ENCODE measurements around the gene OPRD1.

DNA sequence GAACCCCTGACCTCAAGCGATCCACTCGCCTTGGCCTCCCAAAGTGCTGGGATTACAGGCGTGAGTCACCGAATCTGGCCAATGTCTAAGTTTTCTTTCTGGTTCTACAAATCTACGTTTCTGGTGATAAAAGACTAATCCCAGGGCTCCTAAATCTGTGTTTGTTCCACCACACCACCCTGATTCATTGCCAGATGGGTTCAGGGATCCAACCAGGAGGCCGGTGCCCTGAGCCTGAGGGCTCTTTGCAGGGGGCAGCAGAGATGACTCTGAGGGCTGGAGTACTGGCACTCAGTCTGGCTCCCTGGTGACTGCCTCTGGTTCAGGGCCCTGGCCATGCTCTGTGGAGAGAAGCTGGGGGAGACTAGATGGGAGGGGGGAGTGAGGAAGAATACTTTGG, 10.5 kb upstream of the OPRD1 start:
- TF ChIP-seq, protein P1, sequence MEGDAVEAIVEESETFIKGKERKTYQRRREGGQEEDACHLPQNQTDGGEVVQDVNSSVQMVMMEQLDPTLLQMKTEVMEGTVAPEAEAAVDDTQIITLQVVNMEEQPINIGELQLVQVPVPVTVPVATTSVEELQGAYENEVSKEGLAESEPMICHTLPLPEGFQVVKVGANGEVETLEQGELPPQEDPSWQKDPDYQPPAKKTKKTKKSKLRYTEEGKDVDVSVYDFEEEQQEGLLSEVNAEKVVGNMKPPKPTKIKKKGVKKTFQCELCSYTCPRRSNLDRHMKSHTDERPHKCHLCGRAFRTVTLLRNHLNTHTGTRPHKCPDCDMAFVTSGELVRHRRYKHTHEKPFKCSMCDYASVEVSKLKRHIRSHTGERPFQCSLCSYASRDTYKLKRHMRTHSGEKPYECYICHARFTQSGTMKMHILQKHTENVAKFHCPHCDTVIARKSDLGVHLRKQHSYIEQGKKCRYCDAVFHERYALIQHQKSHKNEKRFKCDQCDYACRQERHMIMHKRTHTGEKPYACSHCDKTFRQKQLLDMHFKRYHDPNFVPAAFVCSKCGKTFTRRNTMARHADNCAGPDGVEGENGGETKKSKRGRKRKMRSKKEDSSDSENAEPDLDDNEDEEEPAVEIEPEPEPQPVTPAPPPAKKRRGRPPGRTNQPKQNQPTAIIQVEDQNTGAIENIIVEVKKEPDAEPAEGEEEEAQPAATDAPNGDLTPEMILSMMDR (IDR thresholded peaks at IDR 0.05; ENCODE audit: poor library complexity), result no peak
- TF ChIP-seq EZH2 (IDR thresholded peaks at IDR 0.05; ENCODE audit: borderline replicate concordance), result no peak
